H1 (cell line): Measurements from ENCODE around the gene KCNC3. TPM values are rescaled to one million over a fixed set of nuclear protein-coding genes. Genes with fewer than 3 reads are reported as not detected.

ENCODE experiments used
- CTCF ChIA-PET: fragments of 300-600 bp; sonication (Branson Sonifier 250); formaldehyde crosslinking; loops from one replicate; lab custom pipeline; 2021; ENCODE audit not compliant: partially characterized antibody; lab: Charles Lee
- POLR2A ChIA-PET: fragments of 300-600 bp; sonication (Branson Sonifier 250); formaldehyde crosslinking; loops from one replicate; lab custom pipeline; 2021; ENCODE audit warnings: inconsistent platforms; ENCODE audit not compliant: partially characterized antibody; lab: Charles Lee
- DNase-seq, 2 experiments: peaks; one replicate each; pipeline versions ENCODE4 v3.0.0 to v3.0.0-alpha.2; 2010 to 2022; ENCODE audit warnings: low spot score in 2 of 2, low read depth in 1 of 2, mixed read lengths in 1 of 2
- FAIRE-seq: peaks from 2 replicates; lab custom pipeline; 2011; peaks lifted over from hg19 to GRCh38; lab: Jason Lieb, UNC
- H2AFZ ChIP-seq: 2 replicates; pipeline ENCODE4 v1.8.1; 2012; ENCODE audit warnings: low read length, inconsistent platforms
- H2AK5ac ChIP-seq: 2 replicates; pipeline ENCODE4 v1.6.1; 2013; ENCODE audit warnings: low read depth, low read length
- H2BK120ac ChIP-seq: replicated peaks from 2 replicates; pipeline ENCODE3; 2013; ENCODE audit warnings: low read depth, low read length, inconsistent platforms
- H2BK12ac ChIP-seq: 2 replicates; pipeline ENCODE4 v1.6.1; 2013; ENCODE audit warnings: low read depth, low read length
- H2BK15ac ChIP-seq: 2 replicates; pipeline ENCODE4 v1.6.1; 2013; ENCODE audit warnings: low read length
- H2BK20ac ChIP-seq: 2 replicates; pipeline ENCODE4 v1.6.1; 2013; ENCODE audit warnings: low read length
- H2BK5ac ChIP-seq: 2 replicates; pipeline ENCODE4 v1.6.1; 2013; ENCODE audit warnings: low read depth, low read length
- H3K14ac ChIP-seq: 2 replicates; pipeline ENCODE4 v1.6.1; 2013; ENCODE audit warnings: inconsistent platforms; ENCODE audit not compliant: insufficient read length
- H3K18ac ChIP-seq: 2 replicates; pipeline ENCODE4 v1.6.1; 2013; ENCODE audit warnings: low read length; ENCODE audit errors: extremely low read depth
- H3K23ac ChIP-seq: 2 replicates; pipeline ENCODE4 v1.6.1; 2013; ENCODE audit warnings: inconsistent platforms; ENCODE audit not compliant: insufficient read length
- H3K23me2 ChIP-seq: 2 replicates; pipeline ENCODE4 v1.6.1; 2013; ENCODE audit warnings: low read depth, low read length
- H3K27ac ChIP-seq: 2 replicates; pipeline ENCODE4 v1.6.1; 2011; ENCODE audit warnings: low read depth, low read length, inconsistent platforms
- H3K27me3 ChIP-seq, 4 experiments: replicated peaks in 1 of 4; 1 replicate in 1 of 4; 2 replicates in 3 of 4; pipeline versions ENCODE4 v1.6.1 to v1.8.1; 2011 to 2013; ENCODE audit warnings: low read length in 3 of 4, mild to moderate bottlenecking in 3 of 4, inconsistent platforms in 2 of 4, mixed read lengths in 2 of 4, moderate library complexity in 1 of 4; ENCODE audit not compliant: control insufficient read depth in 3 of 4, insufficient read depth in 3 of 4; ENCODE audit errors: extremely low read depth in 1 of 4
- H3K36me3 ChIP-seq, 4 experiments: 2 replicates each; pipeline versions ENCODE4 v1.6.1 to v1.8.1; 2011 to 2013; ENCODE audit warnings: mild to moderate bottlenecking in 4 of 4, low read length in 3 of 4, moderate library complexity in 2 of 4, control low read depth in 1 of 4, inconsistent platforms in 1 of 4; ENCODE audit not compliant: insufficient read depth in 4 of 4, control insufficient read depth in 2 of 4
- H3K4ac ChIP-seq: replicated peaks from 2 replicates; pipeline ENCODE3; 2013; ENCODE audit warnings: low read length, low read depth, mixed read lengths, inconsistent platforms; ENCODE audit not compliant: insufficient read length
- H3K4me1 ChIP-seq, 4 experiments: replicated peaks in 1 of 4; 1 replicate in 1 of 4; 2 replicates in 3 of 4; pipeline versions ENCODE4 v1.6.1 to v1.8.1; 2011 to 2013; ENCODE audit warnings: low read length in 3 of 4, inconsistent platforms in 2 of 4, mixed read lengths in 1 of 4; ENCODE audit not compliant: insufficient read depth in 4 of 4, control insufficient read depth in 3 of 4
- H3K4me2 ChIP-seq, 2 experiments: 2 replicates each; pipeline versions ENCODE4 v1.6.1 to v1.8.1; 2011 to 2013; ENCODE audit warnings: low read depth in 2 of 2, low read length in 2 of 2, control low read depth in 1 of 2, inconsistent platforms in 1 of 2, mild to moderate bottlenecking in 1 of 2; ENCODE audit not compliant: insufficient read depth in 1 of 2
- H3K4me3 ChIP-seq, 4 experiments: fragments of 200-600, 300-600 bp in 1 of 4; sonication (generic), shearing (Covaris generic), sonication (Bioruptor Twin) in 1 of 4; 2 replicates each; pipeline versions ENCODE4 v1.5.1 to v1.8.1; 2011 to 2016; ENCODE audit warnings: low read length in 4 of 4, low read depth in 3 of 4, control low read depth in 2 of 4, inconsistent platforms in 2 of 4, mild to moderate bottlenecking in 2 of 4, mixed read lengths in 1 of 4, moderate library complexity in 1 of 4; ENCODE audit not compliant: insufficient read depth in 2 of 4; ENCODE audit errors: extremely low read depth in 1 of 4
- H3K56ac ChIP-seq: replicated peaks from 2 replicates; pipeline ENCODE3; 2013; ENCODE audit warnings: low read depth, mild to moderate bottlenecking, mixed read lengths, low read length, inconsistent platforms; ENCODE audit not compliant: insufficient read length
- H3K79me1 ChIP-seq: 2 replicates; pipeline ENCODE4 v1.6.1; 2013; ENCODE audit warnings: low read depth, low read length, control low read depth
- H3K79me2 ChIP-seq, 2 experiments: 2 replicates each; pipeline versions ENCODE4 v1.6.1 to v1.8.1; 2012 to 2013; ENCODE audit warnings: low read length in 2 of 2, mild to moderate bottlenecking in 2 of 2, inconsistent platforms in 1 of 2; ENCODE audit not compliant: insufficient read depth in 2 of 2, control insufficient read depth in 1 of 2
- H3K9ac ChIP-seq, 4 experiments: replicated peaks in 1 of 4; 1 replicate in 1 of 4; 2 replicates in 3 of 4; pipeline versions ENCODE4 v1.6.1 to v1.8.1; 2011 to 2013; ENCODE audit warnings: low read depth in 3 of 4, low read length in 3 of 4, control low read depth in 2 of 4, mild to moderate bottlenecking in 2 of 4, moderate library complexity in 2 of 4, inconsistent platforms in 1 of 4; ENCODE audit errors: extremely low read depth in 1 of 4
- H3K9me3 ChIP-seq, 2 experiments: 2 replicates each; pipeline versions ENCODE4 v1.6.1 to v1.8.1; 2012 to 2013; ENCODE audit warnings: mild to moderate bottlenecking in 2 of 2, moderate library complexity in 2 of 2, control low read depth in 1 of 2, inconsistent platforms in 1 of 2, low read depth in 1 of 2, low read length in 1 of 2, mixed read lengths in 1 of 2; ENCODE audit not compliant: insufficient read depth in 2 of 2
- H4K20me1 ChIP-seq, 2 experiments: replicated peaks in 1 of 2; 2 replicates each; pipeline versions ENCODE3 to v1.8.1; 2011 to 2013; ENCODE audit warnings: inconsistent platforms in 2 of 2, low read length in 2 of 2, mild to moderate bottlenecking in 1 of 2; ENCODE audit not compliant: insufficient read depth in 2 of 2, control insufficient read depth in 1 of 2
- H4K5ac ChIP-seq: 2 replicates; pipeline ENCODE4 v1.6.1; 2013; ENCODE audit warnings: low read length, low read depth, mixed read lengths, inconsistent platforms; ENCODE audit not compliant: insufficient read length
- H4K8ac ChIP-seq: 2 replicates; pipeline ENCODE4 v1.8.0; 2013; ENCODE audit warnings: mild to moderate bottlenecking, moderate library complexity, low read length, inconsistent platforms; ENCODE audit not compliant: insufficient read depth; ENCODE audit errors: extremely low read depth
- H4K91ac ChIP-seq: replicated peaks from 2 replicates; pipeline ENCODE3; 2013; ENCODE audit warnings: low read length, mixed read lengths, inconsistent platforms; ENCODE audit not compliant: insufficient read length
- ATF2 ChIP-seq: IDR thresholded peaks from 2 replicates; pipeline ENCODE4 v1.6.1; 2012; ENCODE audit warnings: low read length, inconsistent platforms
- CEBPB ChIP-seq: IDR thresholded peaks from 2 replicates; pipeline ENCODE4 v1.6.1; 2012; ENCODE audit warnings: low read depth, low read length
- HDAC2 ChIP-seq, 2 experiments: fragments of 300-600 bp in 1 of 2; sonication (generic) in 1 of 2; IDR thresholded peaks; 2 replicates each; pipeline ENCODE4 v1.6.1; 2011 to 2012; ENCODE audit warnings: low read depth in 2 of 2, low read length in 2 of 2, mild to moderate bottlenecking in 2 of 2, moderate library complexity in 2 of 2, borderline replicate concordance in 1 of 2, inconsistent platforms in 1 of 2
- MAX ChIP-seq: IDR thresholded peaks from 2 replicates; pipeline ENCODE4 v1.6.1; 2012; ENCODE audit warnings: inconsistent platforms
- SAP30 ChIP-seq: fragments of 300-600 bp; sonication (generic); IDR thresholded peaks from 2 replicates; pipeline ENCODE4 v1.7.1; 2012; ENCODE audit warnings: low read length, moderate library complexity, mild to moderate bottlenecking, inconsistent platforms; ENCODE audit not compliant: insufficient read depth, insufficient replicate concordance
- SP2 ChIP-seq: IDR thresholded peaks from 2 replicates; pipeline ENCODE4 v1.6.1; 2012; ENCODE audit warnings: mild to moderate bottlenecking, low read length, inconsistent platforms
- SRF ChIP-seq: IDR thresholded peaks from 2 replicates; pipeline ENCODE4 v1.6.1; 2011; ENCODE audit warnings: mild to moderate bottlenecking, low read depth, low read length, moderate library complexity
- WGBS, 2 experiments: shearing (Covaris generic) in 1 of 2; methylation state at CpG; one replicate each; pipeline versions ENCODE4 v1.1.6 to v1.1.7; 2013 to 2015; ENCODE audit warnings: low lambda C conversion rate in 2 of 2, mixed read lengths in 2 of 2, inconsistent platforms in 1 of 2, low coverage in 1 of 2, missing lambda C conversion rate in 1 of 2; ENCODE audit not compliant: insufficient replicate concordance in 2 of 2, insufficient coverage in 1 of 2, insufficient read length in 1 of 2; ENCODE audit errors: extremely low coverage in 1 of 2, missing lambda C conversion rate in 1 of 2; 5-methylcytosine and 5-hydroxymethylcytosine counted together
- polyA plus RNA-seq, 7 experiments: library from polyadenylated mRNA; depleted of rRNA in 3 of 7; stranded (reverse) in 5 of 7; unstranded in 2 of 7; fragments of >200 nt in 5 of 7; fragments of 200-250 nt in 2 of 7; gene quantifications; 1 replicate in 5 of 7; 2 replicates in 1 of 7; 4 replicates in 1 of 7; pipeline versions ENCODE4 v1.2.1 to v1.2.3, GENCODE V29; 2011 to 2013; ENCODE audit warnings: missing spikeins in 2 of 7, mixed read lengths in 2 of 7
- total RNA-seq: library from RNA; stranded (reverse); fragmentation: NEBNext Ultra II Directional; extraction: Animal tissue kit (Norgen Biotek cat#: 25700); gene quantifications from 2 replicates; pipeline ENCODE4 v1.2.1, GENCODE V29; 2021

KCNC3 gene
- total and polyA plus RNA-seq, 2 of the 8 experiments (the other 6 are each of a cell fraction or from before 2014, with no cell fraction given) = 3.9 to 7.2 TPM

- H4K91ac ChIP-seq = peak overlapping the region; percentile 76
- peaks cover 0 to 16% (median 1%) of the 10 kb centered on the region in 4 experiments; a peak in 3 of 7 replicates for H3K27me3 ChIP-seq
- peak overlapping the region; percentile 88 for H3K4ac ChIP-seq
- ChIA-PET POLR2A (interaction anchor here (0.6 to 3.0 kb wide), 10 partner anchors 10 to 413 kb away, joined by 3 to 29 read pairs (median 4); partner anchors contain the start of genes KCNC3 and MYH14), CTCF (interaction anchor here (0.6 to 1.7 kb wide), 5 partner anchors 15 to 56 kb away, joined by 3 to 5 read pairs (median 3); partner anchors contain the start of gene KCNC3)
- H3K9ac ChIP-seq = peak overlapping the region in 3 of 4 experiments; percentile 31 to 60 (median 60); a peak in 5 of 7 replicates
- no peaks in the 10 kb centered on the region for H3K79me1 ChIP-seq
- H4K8ac ChIP-seq = peak overlapping the region; percentile 64
- H3K36me3 ChIP-seq = peaks cover 0 to 14% (median 0%) of the 10 kb centered on the region in 4 experiments; a peak in 3 of 8 replicates
- H3K4me3 ChIP-seq = peak overlapping the region; percentile 42 to 88 (median 60)
- 5% methylated on average over 22 of the region's 42 CpGs; no CpG with 5 or more reads in 1 of the 2 experiments for WGBS, 2 experiments
- no peak overlapping the region for H3K23ac ChIP-seq
- peak overlapping the region; percentile 73; the same call in 1 of the 2 replicates for H2BK5ac ChIP-seq
- peak overlapping the region; percentile 64 for H4K5ac ChIP-seq
- H3K14ac ChIP-seq = no peak overlapping the region
- peak overlapping the region; percentile 92; the same call in 1 of the 2 replicates for H2BK12ac ChIP-seq
- no peak overlapping the region for H3K27ac ChIP-seq
- FAIRE-seq = no peak
- peaks cover 22% of the 10 kb centered on the region for H3K23me2 ChIP-seq
- H3K79me2 ChIP-seq = no peaks in the 10 kb centered on the region
- H2AFZ ChIP-seq = no peak overlapping the region
- peak overlapping the region; percentile 22 for H2BK120ac ChIP-seq
- no peak overlapping the region for H2BK15ac ChIP-seq
- H3K4me1 ChIP-seq = peaks cover 5 to 12% (median 9%) of the 10 kb centered on the region in 4 experiments
- H3K18ac ChIP-seq = peak overlapping the region; percentile 89
- peak; percentile 67 to 89 for DNase-seq
- peak overlapping the region; percentile 48 for H3K56ac ChIP-seq
- no peaks in the 10 kb centered on the region for H4K20me1 ChIP-seq
- H3K4me2 ChIP-seq = peak overlapping the region; percentile 88 to 98
- no peak overlapping the region for H2AK5ac ChIP-seq
- H3K9me3 ChIP-seq = peaks cover 14 to 16% of the 10 kb centered on the region in 2 experiments; a peak in 3 of 4 replicates
- no peak overlapping the region for H2BK20ac ChIP-seq
- TF ChIP-seq MAX = peak; percentile 40; the same call in 1 of the 2 replicates
- 0 out of 4 replicates have a peak, but pooled peaks of 1 of the 2 experiments have one; percentile 73 for TF ChIP-seq HDAC2 (IDR thresholded peaks at IDR 0.05; ENCODE audit: borderline replicate concordance in 1 of 2, low read depth in 2 of 2, low read length in 2 of 2)
- TF ChIP-seq SAP30 = no peak
- TF ChIP-seq ATF2 = no peak
- TF ChIP-seq SRF = no peak
- no peak for TF ChIP-seq SP2
- TF ChIP-seq CEBPB = no peak
Observed at GRCh38 chr19:50311723-50312635, 17.2 kb downstream of the KCNC3 start.
